BLaER1 treated with 17β-estradiol and CSF1 and Interleukin-3, amounts not matched to agents 10 nM and 100 nM (cell line): ENCODE measurements around the gene UFSP1.
"Not testable (repeated sequence)": the region's sequence is repeated elsewhere in the genome, so short reads cannot be mapped to it uniquely, and the experiment has no call there.

ENCODE experiments used
- H3K27ac ChIP-seq, 11 experiments: shearing (Covaris generic); formaldehyde crosslinking; 2 replicates each; pipeline ENCODE4 v1.8.1; 2022
- H3K27me3 ChIP-seq, 11 experiments: shearing (Covaris generic); formaldehyde crosslinking; 2 replicates each; pipeline ENCODE4 v1.8.1; 2022
- H3K36me3 ChIP-seq, 11 experiments: shearing (Covaris generic); formaldehyde crosslinking; 2 replicates each; pipeline ENCODE4 v1.8.1; 2022
- H3K4me1 ChIP-seq, 10 experiments: shearing (Covaris generic); formaldehyde crosslinking; 2 replicates each; pipeline ENCODE4 v1.8.1; 2022
- H3K4me2 ChIP-seq, 11 experiments: shearing (Covaris generic); formaldehyde crosslinking; 2 replicates each; pipeline ENCODE4 v1.8.1; 2022
- H3K4me3 ChIP-seq, 10 experiments: shearing (Covaris generic); formaldehyde crosslinking; 2 replicates each; pipeline ENCODE4 v1.8.1; 2022
- H3K9ac ChIP-seq, 11 experiments: shearing (Covaris generic); formaldehyde crosslinking; 2 replicates each; pipeline ENCODE4 v1.8.1; 2022
- H3K9me3 ChIP-seq, 11 experiments: shearing (Covaris generic); formaldehyde crosslinking; replicated peaks in 1 of 11; 2 replicates each; pipeline ENCODE4 v1.8.1; 2022
- H4K20me1 ChIP-seq, 11 experiments: shearing (Covaris generic); formaldehyde crosslinking; 2 replicates each; pipeline ENCODE4 v1.8.1; 2022
- Cebpa-rat ChIP-seq, 11 experiments: shearing (Covaris generic); IDR thresholded peaks; 2 replicates each; pipeline ENCODE4 v1.8.1; 2022

Gene UFSP1

GRCh38 chr7:100914879-100915447 is 25.4 kb upstream of the UFSP1 start:
- no peak for TF ChIP-seq Cebpa-rat (IDR thresholded peaks at IDR 0.05)
- H3K4me2 ChIP-seq = peak overlapping the region in 4 of 11 experiments; percentile 4 to 56 (median 25); a peak in 6 of 22 replicates

GRCh38 chr7:100914208-100914878 is 24.8 kb upstream of the UFSP1 start:
- no peaks in the 10 kb centered on the region for H3K36me3 ChIP-seq
- H3K9me3 ChIP-seq = no peaks in the 10 kb centered on the region
- no peak overlapping the region for H3K9ac ChIP-seq
- peaks cover 0 to 29% (median 9%) of the 10 kb centered on the region in 10 experiments; a peak in 12 of 20 replicates for H3K4me1 ChIP-seq
- H4K20me1 ChIP-seq = no peaks in the 10 kb centered on the region
- H3K4me3 ChIP-seq = no peak overlapping the region
- no peaks in the 10 kb centered on the region for H3K27me3 ChIP-seq
- H3K27ac ChIP-seq = peak overlapping the region in 1 of 11 experiments; percentile 44; a peak in 2 of 22 replicates
- H3K4me2 ChIP-seq = peak overlapping the region in 1 of 11 experiments; percentile 37; a peak in 3 of 22 replicates
- TF ChIP-seq Cebpa-rat (IDR thresholded peaks at IDR 0.05) = no peak

More at GRCh38 chr7:100914879-100915447, 25.4 kb upstream of the UFSP1 start:
- Histone ChIP-seq H3K36me3 (no peaks in the 10 kb centered on the region), H3K27ac (peak overlapping the region in 1 of 11 experiments; percentile 44; a peak in 2 of 22 replicates), H3K27me3 (no peaks in the 10 kb centered on the region), H3K4me1 (peaks cover 0 to 27% (median 8%) of the 10 kb centered on the region in 10 experiments; a peak in 12 of 20 replicates), H4K20me1 (no peaks in the 10 kb centered on the region), H3K4me3 (no peak overlapping the region), H3K9me3 (no peaks in the 10 kb centered on the region), H3K9ac (no peak overlapping the region)

- Histone ChIP-seq H3K9ac (no peak overlapping the region), H3K4me2 (no peak overlapping the region), H3K4me3 (no peak overlapping the region), H3K27ac (no peak overlapping the region), H4K20me1 (no peaks in the 10 kb centered on the region), H3K9me3 (peaks cover 0 to 14% (median 8%) of the 10 kb centered on the region in 11 experiments; a peak in 17 of 22 replicates), H3K36me3 (no peaks in the 10 kb centered on the region), H3K4me1 (peaks cover 0 to 29% (median 9%) of the 10 kb centered on the region in 10 experiments; a peak in 12 of 20 replicates), H3K27me3 (no peaks in the 10 kb centered on the region)
- no peak for TF ChIP-seq Cebpa-rat (IDR thresholded peaks at IDR 0.05)
Observed at GRCh38 chr7:100911484-100911883, 22.0 kb upstream of the UFSP1 start.

DNA sequence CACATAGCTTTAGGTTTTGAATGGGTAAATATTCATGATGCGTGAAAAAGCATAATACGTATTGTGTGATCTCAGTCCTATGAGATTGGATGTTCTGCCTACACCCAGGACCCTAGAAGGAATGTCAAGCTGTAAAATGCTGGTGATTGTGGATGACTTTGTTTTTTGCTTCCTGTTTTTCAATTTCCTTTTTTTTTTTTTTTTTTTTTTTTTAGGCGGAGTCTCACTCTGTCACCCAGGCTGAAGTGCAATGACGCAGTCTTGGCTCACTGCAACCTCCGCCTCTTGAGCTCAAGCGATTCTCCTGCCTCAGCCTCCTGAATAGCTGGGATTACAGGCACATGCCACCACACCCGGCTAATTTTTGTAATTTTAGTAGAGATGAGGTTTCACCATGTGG is 20.9 kb upstream of the UFSP1 start:
- not testable (repeated sequence) for H3K27me3 ChIP-seq, H4K20me1 ChIP-seq, H3K9ac ChIP-seq, H3K36me3 ChIP-seq, H3K4me3 ChIP-seq
- H3K9me3 ChIP-seq = peaks cover 0 to 14% (median 8%) of the 10 kb centered on the region in 11 experiments; a peak in 17 of 22 replicates
- peak overlapping the region in 6 of 11 experiments; percentile 8 to 55 (median 42); a peak in 11 of 22 replicates for H3K4me2 ChIP-seq
- H3K27ac ChIP-seq = peak overlapping the region in 1 of 11 experiments; percentile 45; a peak in 3 of 22 replicates
- H3K4me1 ChIP-seq = peaks cover 0 to 29% (median 9%) of the 10 kb centered on the region in 10 experiments; a peak in 12 of 20 replicates

DNA sequence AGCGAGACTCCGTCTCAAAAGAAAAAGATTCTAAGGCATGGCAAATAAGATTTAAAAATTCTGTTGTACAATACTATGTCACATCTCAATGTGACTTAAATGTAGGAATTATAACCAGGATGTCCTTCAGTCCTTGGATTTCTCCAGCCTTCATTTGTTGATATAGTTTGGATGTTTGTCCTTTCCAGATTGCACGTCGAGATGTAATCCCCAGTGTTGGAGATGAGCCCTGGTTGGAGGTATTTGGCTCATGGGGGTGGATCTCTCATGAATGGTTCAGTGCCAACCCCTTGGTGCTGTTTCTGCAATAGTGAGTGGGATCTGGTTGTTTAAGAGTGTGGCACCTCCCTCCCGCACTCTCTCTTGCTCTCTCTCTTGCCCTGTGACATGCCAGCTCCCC is 19.0 kb upstream of the UFSP1 start:
- Histone ChIP-seq H3K9ac (no peak overlapping the region), H4K20me1 (no peaks in the 10 kb centered on the region), H3K4me3 (no peak overlapping the region), H3K4me2 (no peak overlapping the region), H3K4me1 (peaks cover 0 to 21% (median 9%) of the 10 kb centered on the region in 10 experiments; a peak in 12 of 20 replicates), H3K36me3 (no peaks in the 10 kb centered on the region), H3K9me3 (peaks cover 0 to 14% (median 8%) of the 10 kb centered on the region in 11 experiments; a peak in 17 of 22 replicates), H3K27ac (no peak overlapping the region), H3K27me3 (no peaks in the 10 kb centered on the region)
- TF ChIP-seq Cebpa-rat (IDR thresholded peaks at IDR 0.05) = no peak

DNA sequence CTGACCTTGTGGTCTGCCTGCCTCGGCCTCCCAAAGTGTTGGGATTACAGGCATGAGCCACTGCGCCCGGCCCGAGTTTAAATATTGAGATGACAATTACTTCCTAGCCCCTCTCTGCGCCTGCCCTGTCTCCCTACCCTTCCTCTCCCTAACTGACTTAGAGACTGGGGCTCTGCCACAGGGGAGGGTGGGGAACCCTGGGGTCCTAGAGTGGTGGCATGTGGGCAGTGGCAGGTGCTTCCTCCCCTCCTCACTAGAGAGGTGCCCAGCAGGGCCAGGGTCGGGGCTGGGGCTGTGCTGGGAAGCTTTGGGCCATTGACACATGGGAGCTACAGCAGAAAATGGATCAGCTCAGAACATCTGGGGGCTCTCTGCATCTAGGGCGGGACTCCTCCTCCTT is 13.1 kb upstream of the UFSP1 start:
- peaks cover 0 to 10% (median 8%) of the 10 kb centered on the region in 11 experiments; a peak in 19 of 22 replicates for H3K27me3 ChIP-seq
- TF ChIP-seq Cebpa-rat (IDR thresholded peaks at IDR 0.05) = no peak
- H3K4me3 ChIP-seq = no peak overlapping the region
- H3K4me2 ChIP-seq = 0 out of 22 replicates have a peak overlapping the region, but pooled peaks of 1 of the 11 experiments have one; percentile 12
- H3K9me3 ChIP-seq = peaks cover 0 to 1% (median 0%) of the 10 kb centered on the region in 11 experiments; a peak in 1 of 22 replicates
- no peak overlapping the region for H3K27ac ChIP-seq
- H4K20me1 ChIP-seq = no peaks in the 10 kb centered on the region
- H3K36me3 ChIP-seq = no peaks in the 10 kb centered on the region
- no peak overlapping the region for H3K9ac ChIP-seq
- H3K4me1 ChIP-seq = peaks cover 0 to 10% (median 0%) of the 10 kb centered on the region in 10 experiments; a peak in 2 of 20 replicates

DNA sequence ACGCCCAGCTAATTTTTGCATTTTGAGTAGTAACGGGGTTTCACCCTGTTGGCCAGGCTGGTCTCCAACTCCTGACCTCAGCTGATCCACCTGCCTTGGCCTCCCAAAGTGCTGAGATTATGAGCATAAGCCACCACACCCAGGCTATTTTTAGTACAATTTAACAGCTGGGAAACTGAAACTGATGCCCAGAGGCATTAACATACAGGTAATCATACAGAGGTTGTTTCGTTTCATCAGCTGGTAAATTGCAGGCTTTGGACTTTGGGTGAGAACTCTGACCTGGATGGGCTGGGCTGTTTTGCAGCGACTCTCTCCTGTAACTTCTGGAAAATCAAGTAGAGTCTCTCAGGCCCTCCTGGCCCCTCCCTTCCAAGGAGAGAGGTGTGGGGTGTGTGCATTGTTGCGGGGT is 12.4 kb upstream of the UFSP1 start:
- H3K9ac ChIP-seq = no peak overlapping the region
- no peaks in the 10 kb centered on the region for H3K36me3 ChIP-seq
- H3K4me2 ChIP-seq = no peak overlapping the region

GRCh38 chr7:100900978-100901377 is 11.5 kb upstream of the UFSP1 start:
- H3K9ac ChIP-seq = no peak overlapping the region
- no peaks in the 10 kb centered on the region for H3K9me3 ChIP-seq
- peaks cover 0 to 9% (median 5%) of the 10 kb centered on the region in 11 experiments; a peak in 7 of 22 replicates for H4K20me1 ChIP-seq
- H3K4me1 ChIP-seq = peaks cover 0 to 17% (median 2%) of the 10 kb centered on the region in 10 experiments; a peak in 7 of 20 replicates
- H3K4me2 ChIP-seq = no peak overlapping the region
- H3K27me3 ChIP-seq = peaks cover 15 to 26% (median 24%) of the 10 kb centered on the region in 11 experiments
- H3K4me3 ChIP-seq = no peak overlapping the region
- no peak for TF ChIP-seq Cebpa-rat (IDR thresholded peaks at IDR 0.05)
- no peak overlapping the region for H3K27ac ChIP-seq
- H3K36me3 ChIP-seq = no peaks in the 10 kb centered on the region

More for the DNA sequence above, 12.4 kb upstream of the UFSP1 start:
- H3K9me3 ChIP-seq = no peaks in the 10 kb centered on the region; a peak in 1 of 22 replicates
- peaks cover 6 to 17% (median 15%) of the 10 kb centered on the region in 11 experiments for H3K27me3 ChIP-seq
- H3K4me1 ChIP-seq = peaks cover 0 to 10% (median 0%) of the 10 kb centered on the region in 10 experiments; a peak in 2 of 20 replicates
- H4K20me1 ChIP-seq = no peaks in the 10 kb centered on the region; a peak in 1 of 22 replicates
- no peak for TF ChIP-seq Cebpa-rat (IDR thresholded peaks at IDR 0.05)
- H3K27ac ChIP-seq = no peak overlapping the region
- no peak overlapping the region for H3K4me3 ChIP-seq

GRCh38 chr7:100899432-100899831 is 9.9 kb upstream of the UFSP1 start:
- peaks cover 30 to 42% (median 40%) of the 10 kb centered on the region in 11 experiments for H3K27me3 ChIP-seq
- H3K4me3 ChIP-seq = no peak overlapping the region
- TF ChIP-seq Cebpa-rat (IDR thresholded peaks at IDR 0.05) = no peak
- H4K20me1 ChIP-seq = peaks cover 0 to 22% (median 8%) of the 10 kb centered on the region in 11 experiments; a peak in 13 of 22 replicates
- no peak overlapping the region for H3K4me2 ChIP-seq
- no peak overlapping the region for H3K27ac ChIP-seq
- H3K36me3 ChIP-seq = no peaks in the 10 kb centered on the region
- H3K9me3 ChIP-seq = no peaks in the 10 kb centered on the region
- H3K9ac ChIP-seq = no peak overlapping the region
- H3K4me1 ChIP-seq = peaks cover 5 to 31% (median 13%) of the 10 kb centered on the region in 10 experiments; a peak in 16 of 20 replicates
